Activated CD8-positive, alpha-beta memory T cell treated with anti-CD3 and anti-CD28 coated beads, Interleukin-2, amount 50 U/mL, for 4 hours (primary cell): ENCODE measurements around the gene PSMA7.

ENCODE experiments used
- DNase-seq: peaks from one replicate; pipeline ENCODE4 v3.0.0-alpha.2; 2020

Gene PSMA7

GRCh38 chr20:62170536-62170935 lies 27.3 kb upstream of the PSMA7 start:
- DNase-seq: no peak

- DNase-seq: no peak
These were observed 25.8 kb upstream of the PSMA7 start for GRCh38 chr20:62168890-62169435.

- no peak for DNase-seq
These were observed 24.9 kb upstream of the PSMA7 start for GRCh38 chr20:62168061-62168460.

- DNase-seq: no peak
These were observed 24.3 kb upstream of the PSMA7 start for GRCh38 chr20:62167474-62167873.

- no peak for DNase-seq
These were observed 22.7 kb upstream of the PSMA7 start for GRCh38 chr20:62165762-62166399.

- DNase-seq: no peak
These were observed 21.9 kb upstream of the PSMA7 start for GRCh38 chr20:62164879-62165761.

GRCh38 chr20:62163986-62164762 lies 21.0 kb upstream of the PSMA7 start:
- DNase-seq: no peak

- DNase-seq: no peak
These were observed 20.3 kb upstream of the PSMA7 start for GRCh38 chr20:62163485-62163865.

GRCh38 chr20:62162765-62163484 lies 19.7 kb upstream of the PSMA7 start:
- no peak for DNase-seq

- no peak for DNase-seq
These were observed 18.2 kb upstream of the PSMA7 start for GRCh38 chr20:62161347-62161746.

GRCh38 chr20:62160876-62161275 lies 17.7 kb upstream of the PSMA7 start:
- no peak for DNase-seq

- DNase-seq: no peak
These were observed 17.1 kb upstream of the PSMA7 start for GRCh38 chr20:62160253-62160652.

- DNase-seq: peak; percentile 46
These were observed 16.6 kb upstream of the PSMA7 start for GRCh38 chr20:62159839-62160238.

- no peak for DNase-seq
These were observed 15.9 kb upstream of the PSMA7 start for GRCh38 chr20:62159052-62159451.

- no peak for DNase-seq
These were observed 15.3 kb upstream of the PSMA7 start for GRCh38 chr20:62158541-62158940.

GRCh38 chr20:62158088-62158400 lies 14.8 kb upstream of the PSMA7 start:
- DNase-seq: no peak

- no peak for DNase-seq
These were observed 14.3 kb upstream of the PSMA7 start for GRCh38 chr20:62157387-62158087.

- DNase-seq: peak; percentile 77
These were observed 13.6 kb upstream of the PSMA7 start for GRCh38 chr20:62156592-62157386.

GRCh38 chr20:62156254-62156556 lies 13.0 kb upstream of the PSMA7 start:
- no peak for DNase-seq

- DNase-seq: no peak
These were observed 12.4 kb upstream of the PSMA7 start for GRCh38 chr20:62155428-62156253.
